ENCODE data around the gene LCE5A.
"Not testable (repeated sequence)": the region's sequence is repeated elsewhere in the genome, so short reads cannot be mapped to it uniquely, and the experiment has no call there.

The LCE5A gene

GRCh38 chr1:152525080-152525641 is 14.6 kb downstream of the LCE5A start:
- no peak overlapping the region for H3K4me3 ChIP-seq (ENCODE audit: low read depth, low read length)
- DNase-seq (ENCODE audit: low read depth) = no peak
- TF ChIP-seq, protein P1, sequence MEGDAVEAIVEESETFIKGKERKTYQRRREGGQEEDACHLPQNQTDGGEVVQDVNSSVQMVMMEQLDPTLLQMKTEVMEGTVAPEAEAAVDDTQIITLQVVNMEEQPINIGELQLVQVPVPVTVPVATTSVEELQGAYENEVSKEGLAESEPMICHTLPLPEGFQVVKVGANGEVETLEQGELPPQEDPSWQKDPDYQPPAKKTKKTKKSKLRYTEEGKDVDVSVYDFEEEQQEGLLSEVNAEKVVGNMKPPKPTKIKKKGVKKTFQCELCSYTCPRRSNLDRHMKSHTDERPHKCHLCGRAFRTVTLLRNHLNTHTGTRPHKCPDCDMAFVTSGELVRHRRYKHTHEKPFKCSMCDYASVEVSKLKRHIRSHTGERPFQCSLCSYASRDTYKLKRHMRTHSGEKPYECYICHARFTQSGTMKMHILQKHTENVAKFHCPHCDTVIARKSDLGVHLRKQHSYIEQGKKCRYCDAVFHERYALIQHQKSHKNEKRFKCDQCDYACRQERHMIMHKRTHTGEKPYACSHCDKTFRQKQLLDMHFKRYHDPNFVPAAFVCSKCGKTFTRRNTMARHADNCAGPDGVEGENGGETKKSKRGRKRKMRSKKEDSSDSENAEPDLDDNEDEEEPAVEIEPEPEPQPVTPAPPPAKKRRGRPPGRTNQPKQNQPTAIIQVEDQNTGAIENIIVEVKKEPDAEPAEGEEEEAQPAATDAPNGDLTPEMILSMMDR (IDR thresholded peaks at IDR 0.05; ENCODE audit: low read depth, low read length, missing control alignments) = no peak

DNA sequence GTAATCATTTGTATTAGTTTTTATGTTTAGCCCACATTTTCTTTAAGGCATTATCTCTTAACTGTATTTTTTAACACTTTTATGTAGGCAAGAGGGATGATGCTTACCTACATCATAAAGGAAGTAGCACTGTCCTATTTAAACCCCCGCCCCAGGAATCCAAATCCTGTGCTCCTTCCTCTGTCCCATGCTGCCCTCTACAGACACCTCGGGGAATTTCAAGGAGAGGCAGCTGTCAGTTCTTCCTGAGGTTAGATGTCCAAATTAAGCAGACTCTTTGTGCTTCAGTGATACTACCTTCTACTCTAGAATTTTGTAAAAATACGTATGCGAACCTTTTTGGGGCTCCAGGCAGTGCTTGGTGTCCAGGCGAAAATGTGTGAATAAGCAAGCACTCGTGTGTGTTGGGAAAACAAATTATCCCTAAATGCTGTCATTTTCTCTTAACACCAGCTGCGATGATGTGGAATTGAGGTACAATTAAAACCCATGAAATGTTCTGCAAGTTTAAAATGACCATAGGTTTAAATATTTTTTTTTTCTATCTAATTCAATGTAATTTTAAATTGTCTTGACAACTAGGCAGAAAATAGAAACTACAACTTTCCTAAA is 22.8 kb downstream of the LCE5A start:
- H3K4me3 ChIP-seq (ENCODE audit: low read depth, low read length) = no peak overlapping the region
- TF ChIP-seq, protein P1 (IDR thresholded peaks at IDR 0.05; ENCODE audit: low read depth, low read length, missing control alignments) = peak; percentile 79
- no peak for DNase-seq (ENCODE audit: low read depth)

- TF ChIP-seq, protein P1 (IDR thresholded peaks at IDR 0.05; ENCODE audit: low read depth, low read length, missing control alignments) = no peak
- H3K4me3 ChIP-seq (ENCODE audit: low read depth, low read length) = no peak overlapping the region
- no peak for DNase-seq (ENCODE audit: low read depth)
Observed at GRCh38 chr1:152535774-152536173, 25.2 kb downstream of the LCE5A start.

- H3K4me3 ChIP-seq (ENCODE audit: low read depth, low read length) = no peak overlapping the region
- DNase-seq (ENCODE audit: low read depth) = no peak
- TF ChIP-seq, protein P1 (IDR thresholded peaks at IDR 0.05; ENCODE audit: low read depth, low read length, missing control alignments) = no peak
Observed at GRCh38 chr1:152537496-152537895, 26.9 kb downstream of the LCE5A start.

- no peak for DNase-seq (ENCODE audit: low read depth)
- TF ChIP-seq, protein P1 (IDR thresholded peaks at IDR 0.05; ENCODE audit: low read depth, low read length, missing control alignments) = no peak
- H3K4me3 ChIP-seq (ENCODE audit: low read depth, low read length) = no peak overlapping the region
Observed at GRCh38 chr1:152539901-152540300, 29.3 kb downstream of the LCE5A start.

- DNase-seq (ENCODE audit: low read depth) = no peak
- TF ChIP-seq, protein P1 (IDR thresholded peaks at IDR 0.05; ENCODE audit: low read depth, low read length, missing control alignments) = peak; percentile 71
- H3K4me3 ChIP-seq (ENCODE audit: low read depth, low read length) = no peak overlapping the region
Observed at GRCh38 chr1:152543820-152544219, 33.2 kb downstream of the LCE5A start.

GRCh38 chr1:152546704-152547103 is 36.1 kb downstream of the LCE5A start:
- TF ChIP-seq, protein P1 (IDR thresholded peaks at IDR 0.05; ENCODE audit: low read depth, low read length, missing control alignments) = no peak
- no peak for DNase-seq (ENCODE audit: low read depth)
- no peak overlapping the region for H3K4me3 ChIP-seq (ENCODE audit: low read depth, low read length)

DNA sequence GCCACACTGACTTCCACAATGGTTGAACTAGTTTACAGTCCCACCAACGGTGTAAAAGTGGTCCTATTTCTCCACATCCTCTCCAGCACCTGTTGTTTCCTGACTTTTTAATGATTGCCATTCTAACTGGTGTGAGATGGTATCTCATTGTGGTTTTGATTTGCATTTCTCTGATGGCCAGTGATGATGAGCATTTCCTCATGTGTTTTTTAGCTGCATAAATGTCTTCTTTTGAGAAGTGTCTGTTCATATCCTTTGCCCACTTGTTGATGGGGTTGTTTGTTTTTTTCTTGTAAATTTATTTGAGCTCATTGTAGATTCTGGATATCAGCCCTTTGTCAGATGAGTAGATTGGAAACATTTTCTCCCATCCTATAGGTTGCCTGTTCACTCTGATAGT is 37.8 kb downstream of the LCE5A start:
- not testable (repeated sequence) for DNase-seq (ENCODE audit: low read depth); H3K4me3 ChIP-seq (ENCODE audit: low read depth, low read length)
